Lung (tissue), 10 donors: Measurements from ENCODE around the gene PRAMEF13. TPM values are rescaled to one million over a fixed set of nuclear protein-coding genes. Genes with fewer than 3 reads are reported as not detected.
"Not testable (repeated sequence)": the region's sequence is repeated elsewhere in the genome, so short reads cannot be mapped to it uniquely, and the experiment has no call there.

Source experiments
- ATAC-seq: fragments of 200-7000 bp; cut with Tn5 transposase; one replicate; pipeline ENCODE4 v1.9.1; 2020; ENCODE audit warnings: moderate number of reproducible peaks; ENCODE audit not compliant: insufficient read depth, low FRiP score
- DNase-seq, 3 donors: peaks; one replicate each; pipeline ENCODE4 v3.0.0-alpha.2; 2013 to 2017
- H3K27ac ChIP-seq, 2 donors: one replicate each; pipeline ENCODE4 v1.5.1; 2013; ENCODE audit warnings: mild to moderate bottlenecking in 2 of 2, moderate library complexity in 2 of 2, control low read depth in 1 of 2, inconsistent platforms in 1 of 2, low read depth in 1 of 2, low read length in 1 of 2
- H3K27me3 ChIP-seq, 3 donors: one replicate each; pipeline ENCODE4 v1.5.1; 2013; ENCODE audit warnings: low read length in 2 of 3; ENCODE audit not compliant: control insufficient read depth in 3 of 3, insufficient read depth in 3 of 3
- H3K36me3 ChIP-seq, 4 donors: one replicate each; pipeline ENCODE4 v1.5.1; 2013; ENCODE audit warnings: low read length in 4 of 4, mild to moderate bottlenecking in 1 of 4, moderate library complexity in 1 of 4; ENCODE audit not compliant: control insufficient read depth in 4 of 4, insufficient read depth in 4 of 4
- H3K4me1 ChIP-seq, 5 donors: one replicate each; pipeline ENCODE4 v1.5.1; 2013; ENCODE audit warnings: low read length in 5 of 5, mild to moderate bottlenecking in 2 of 5, moderate library complexity in 1 of 5; ENCODE audit not compliant: control insufficient read depth in 5 of 5, insufficient read depth in 5 of 5
- H3K4me3 ChIP-seq: one replicate; pipeline ENCODE4 v1.5.1; 2013; ENCODE audit warnings: mild to moderate bottlenecking, control low read depth, moderate library complexity
- H3K9ac ChIP-seq, 2 donors: one replicate each; pipeline ENCODE4 v1.5.1; 2013; ENCODE audit warnings: low read length in 2 of 2, control low read depth in 1 of 2; ENCODE audit not compliant: insufficient read depth in 1 of 2
- H3K9me3 ChIP-seq, 4 donors: one replicate each; pipeline ENCODE4 v1.5.1; 2013; ENCODE audit warnings: low read length in 3 of 4, mild to moderate bottlenecking in 1 of 4, moderate library complexity in 1 of 4; ENCODE audit not compliant: control insufficient read depth in 4 of 4, insufficient read depth in 3 of 4
- WGBS, 2 donors: extraction: QIAGEN DNeasy Blood & Tissue Kit; methylation state at CpG; one replicate each; pipeline ENCODE4 v1.1.7; 2013; 5-methylcytosine and 5-hydroxymethylcytosine counted together
- polyA plus RNA-seq, 2 donors: library from polyadenylated mRNA; stranded (reverse); fragments of 200-250 nt; gene quantifications; one replicate each; pipeline ENCODE4 v1.2.1, GENCODE V29; 2013
- total RNA-seq, 2 donors: library from RNA; depleted of rRNA in 1 of 2; stranded (reverse); fragments of >200 nt in 1 of 2; gene quantifications; one replicate each; pipeline ENCODE4 v1.2.1, GENCODE V29; 2014 to 2021
- donor health status: Bipolar disorder and iron deficiency.
- donor health status: healthy.
- donor health status: DM: yes; HTN: yes; CAD: no.

PRAMEF13 gene
- total and polyA plus RNA-seq, 4 donors: not detected

DNA sequence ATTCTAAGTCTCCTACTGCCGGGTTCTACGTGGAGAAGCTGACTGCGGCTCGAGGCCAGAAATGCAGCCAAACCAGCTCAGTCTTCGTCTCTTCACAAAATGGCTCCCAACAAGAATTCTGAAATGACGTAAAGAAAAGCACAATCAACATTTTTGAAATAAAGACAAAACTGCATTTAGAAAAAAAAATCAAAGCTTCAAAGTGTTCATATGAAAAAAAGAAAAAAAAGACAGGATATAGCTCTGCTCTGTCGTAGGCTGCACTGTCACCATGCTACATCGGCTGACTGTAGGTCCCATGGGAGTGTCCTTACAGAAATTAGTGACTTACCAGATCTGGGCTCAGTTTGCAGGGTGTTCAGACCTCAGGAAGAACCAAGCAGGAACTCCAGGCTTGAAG, 35.7 kb downstream of the PRAMEF13 start, which contains the start of gene HNRNPCL4:
TSS of gene HNRNPCL4 (minus strand) at position 101 of the 400 bp plus-strand sequence. CDS start 164 bp downstream, outside the sequence.
- H3K4me3 ChIP-seq, H3K4me1 ChIP-seq, ATAC-seq, H3K9ac ChIP-seq, H3K36me3 ChIP-seq, DNase-seq, H3K27ac ChIP-seq, H3K9me3 ChIP-seq, H3K27me3 ChIP-seq: not testable (repeated sequence)
- no CpG with 5 or more reads among the region's 8 CpGs for WGBS, 2 donors

DNA sequence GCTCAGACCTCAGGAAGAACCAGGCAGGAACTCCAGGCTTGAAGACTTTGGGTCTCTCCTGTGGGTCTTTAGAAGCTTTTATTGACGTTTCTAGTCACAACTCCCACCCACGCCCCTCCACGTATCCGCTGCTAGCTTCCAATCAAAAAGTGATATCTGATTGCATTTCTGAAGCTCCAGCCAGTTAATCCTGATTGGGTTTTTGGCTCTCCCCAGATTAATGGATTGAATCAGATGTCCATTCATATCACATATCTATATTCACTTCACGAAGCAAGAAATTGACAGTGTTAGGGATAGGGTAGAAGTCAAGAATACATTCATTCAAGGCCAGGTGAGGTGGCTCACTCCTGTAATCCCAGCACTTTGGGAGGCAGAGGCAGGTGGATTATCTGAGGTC, 45.3 kb downstream of the PRAMEF13 start, which contains the start of gene PRAMEF26:
TSS of gene PRAMEF26 (minus strand) at position 101 of the 400 bp plus-strand sequence. CDS start 2,914 bp downstream, outside the sequence.
- ATAC-seq, H3K27me3 ChIP-seq, DNase-seq, H3K27ac ChIP-seq, H3K9ac ChIP-seq, H3K9me3 ChIP-seq, H3K4me3 ChIP-seq, H3K4me1 ChIP-seq, H3K36me3 ChIP-seq: not testable (repeated sequence)
- 83 to 100% methylated on average over 1 of the region's 5 CpGs for WGBS, 2 donors

Other genes starting within 250 kb of the PRAMEF13 start
- gene PRAMEF27, start 144.8 kb downstream of the PRAMEF13 start, total RNA-seq: not detected
- gene PRAMEF27, start 144.8 kb downstream of the PRAMEF13 start, polyA plus RNA-seq: not detected
- not detected for gene HNRNPCL3, start 140.6 kb downstream of the PRAMEF13 start, total RNA-seq
- gene HNRNPCL3, start 140.6 kb downstream of the PRAMEF13 start, polyA plus RNA-seq: not detected
- gene PRAMEF25, start 130.6 kb downstream of the PRAMEF13 start, total RNA-seq: not detected
- gene PRAMEF25, start 130.6 kb downstream of the PRAMEF13 start, polyA plus RNA-seq: not detected
- not detected for gene HNRNPCL2, start 84.6 kb downstream of the PRAMEF13 start, total RNA-seq
- not detected for gene HNRNPCL2, start 84.6 kb downstream of the PRAMEF13 start, polyA plus RNA-seq
- not detected for gene PRAMEF26, start 45.4 kb downstream of the PRAMEF13 start, total RNA-seq
- not detected for gene PRAMEF26, start 45.4 kb downstream of the PRAMEF13 start, polyA plus RNA-seq
- gene HNRNPCL4, start 35.8 kb downstream of the PRAMEF13 start, total RNA-seq: not detected
- gene HNRNPCL4, start 35.8 kb downstream of the PRAMEF13 start, polyA plus RNA-seq: not detected
- not detected for gene PRAMEF9, start 29.6 kb downstream of the PRAMEF13 start, total RNA-seq
- not detected for gene PRAMEF9, start 29.6 kb downstream of the PRAMEF13 start, polyA plus RNA-seq
- gene PRAMEF18, start 24.7 kb upstream of the PRAMEF13 start, total RNA-seq: not detected
- gene PRAMEF18, start 24.7 kb upstream of the PRAMEF13 start, polyA plus RNA-seq: not detected
- not detected for gene PRAMEF5, start 52.8 kb upstream of the PRAMEF13 start, total RNA-seq
- not detected for gene PRAMEF5, start 52.8 kb upstream of the PRAMEF13 start, polyA plus RNA-seq
- not detected for gene PRAMEF8, start 83.7 kb upstream of the PRAMEF13 start, total RNA-seq
- gene PRAMEF8, start 83.7 kb upstream of the PRAMEF13 start, polyA plus RNA-seq: not detected
- not detected for gene PRAMEF33, start 102.1 kb upstream of the PRAMEF13 start, total RNA-seq
- gene PRAMEF33, start 102.1 kb upstream of the PRAMEF13 start, polyA plus RNA-seq: not detected
- not detected for gene PRAMEF15, start 114.2 kb upstream of the PRAMEF13 start, total RNA-seq
- gene PRAMEF15, start 114.2 kb upstream of the PRAMEF13 start, polyA plus RNA-seq: not detected
- gene PRAMEF14, start 145.7 kb upstream of the PRAMEF13 start, total RNA-seq: not detected
- not detected for gene PRAMEF14, start 145.7 kb upstream of the PRAMEF13 start, polyA plus RNA-seq
- not detected for gene PRAMEF19, start 170.5 kb upstream of the PRAMEF13 start, total RNA-seq
- not detected for gene PRAMEF19, start 170.5 kb upstream of the PRAMEF13 start, polyA plus RNA-seq
- gene PRAMEF17, start 188.2 kb upstream of the PRAMEF13 start, total RNA-seq: not detected
- gene PRAMEF17, start 188.2 kb upstream of the PRAMEF13 start, polyA plus RNA-seq: not detected
- not detected for gene PRAMEF20, start 209.0 kb upstream of the PRAMEF13 start, total RNA-seq
- gene PRAMEF20, start 209.0 kb upstream of the PRAMEF13 start, polyA plus RNA-seq: not detected